ENCODE results near the gene TPST1. TPM values are rescaled to one million over a fixed set of nuclear protein-coding genes. Genes with fewer than 3 reads are reported as not detected.

The TPST1 gene
- total and polyA plus RNA-seq, 9 of the 15 experiments (the other 6 are each of a cell fraction or from before 2014, with no cell fraction given): 0.15 to 2.2 (median 0.53) TPM

- no TSS peak for BruUV-seq (replicated peaks)
- Histone ChIP-seq H3K27me3 (ENCODE audit: control insufficient read depth in 2 of 2, insufficient read depth in 2 of 2, low read length in 2 of 2) (no peaks in the 10 kb centered on the region), H3K79me2 (ENCODE audit: control insufficient read depth, insufficient read depth, low read length) (no peaks in the 10 kb centered on the region), H3K9me3 (replicated peaks; ENCODE audit: control insufficient read depth, insufficient read depth, low read depth, low read length) (no peaks in the 10 kb centered on the region), H4K20me1 (replicated peaks; ENCODE audit: control insufficient read depth, insufficient read depth, low read length) (no peaks in the 10 kb centered on the region), H3K36me3 (ENCODE audit: control insufficient read depth, insufficient read depth, low read length) (peaks cover 38% of the 10 kb centered on the region; the same call in 2 of the 3 replicates), H3K4me3 (no peak overlapping the region), H3K9ac (ENCODE audit: insufficient read depth in 1 of 2, low read depth in 2 of 2, low read length in 2 of 2) (no peak overlapping the region), H3K4me1 (replicated peaks in 1 of 2; ENCODE audit: control insufficient read depth in 2 of 2, insufficient read depth in 2 of 2, low read length in 2 of 2) (peaks cover 0 to 7% of the 10 kb centered on the region in 2 experiments; a peak in 1 of 5 replicates), H3K9me1 (ENCODE audit: control insufficient read depth, insufficient read depth, low read length) (peaks cover 4% of the 10 kb centered on the region), H3K4me2 (ENCODE audit: insufficient read depth, low read length) (no peak overlapping the region), H2AFZ (ENCODE audit: low read depth, low read length) (no peak overlapping the region), H3K27ac (ENCODE audit: extremely low read depth, low read depth, low read length) (no peak overlapping the region)
- 57% methylated on average over 4 of the region's 4 CpGs for WGBS (ENCODE audit: insufficient coverage, low coverage, missing lambda C conversion rate)
- ATAC-seq: no peak
- CTCF ChIA-PET (ENCODE audit: low intra/inter-chr PET ratio): no interaction called here
- in situ Hi-C loops (cut with MboI) (no loop called here), intact Hi-C loops (cut with micrococcal nuclease) (no loop called here)
- TF ChIP-seq FOS (IDR thresholded peaks at IDR 0.05; ENCODE audit: extremely low read depth, insufficient read length): no peak
- TF ChIP-seq, protein P1, sequence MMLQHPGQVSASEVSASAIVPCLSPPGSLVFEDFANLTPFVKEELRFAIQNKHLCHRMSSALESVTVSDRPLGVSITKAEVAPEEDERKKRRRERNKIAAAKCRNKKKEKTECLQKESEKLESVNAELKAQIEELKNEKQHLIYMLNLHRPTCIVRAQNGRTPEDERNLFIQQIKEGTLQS (IDR thresholded peaks at IDR 0.05): 0 out of 2 replicates have a peak, but pooled peaks have one; percentile 10
- TF ChIP-seq, protein P1 (CRISPR knock-in tag; conservative IDR thresholded peaks at IDR 0.05): no peak
- POLR2A ChIA-PET: no interaction called here
- no peak for DNase-seq (ENCODE audit: extremely low read depth in 1 of 4, low spot score in 3 of 4)
- no peak for FAIRE-seq
These were observed 204.4 kb downstream of the TPST1 start for GRCh38 chr7:66409493-66409892.

Small RNA genes within 50 kb of the gene (small RNA-seq; reads per million reads assigned to genes)
- not detected for gene RNU6-313P

Other genes with a start within 250 kb of the TPST1 start
- gene GUSB, start 223.1 kb upstream of the TPST1 start, total RNA-seq (2014; rRNA removed): 50.2 and 52.1 TPM in 2 replicates
- gene GUSB, start 223.1 kb upstream of the TPST1 start, total RNA-seq (2014; rRNA removed; fragmentation: Illumina TruSeq; extraction: Trizol): 42.0 and 45.8 TPM in 2 replicates
- gene GUSB, start 223.1 kb upstream of the TPST1 start, total RNA-seq (2015; rRNA removed; fragmentation: Illumina TruSeq; extraction: Trizol): 57.6 and 60.1 TPM in 2 replicates
- 89.4 and 101 TPM in 2 replicates for gene GUSB, start 223.1 kb upstream of the TPST1 start, total RNA-seq (2021)
- gene GUSB, start 223.1 kb upstream of the TPST1 start, polyA plus RNA-seq (2011; rRNA removed): 71.2 and 76.6 TPM in 2 replicates
- gene GUSB, start 223.1 kb upstream of the TPST1 start, polyA plus RNA-seq (2014; fragmentation: Illumina TruSeq; extraction: Trizol): 79.5 and 81.8 TPM in 2 replicates
- gene GUSB, start 223.1 kb upstream of the TPST1 start, polyA plus RNA-seq (2014; fragmentation: Nextera tagmentation; extraction: Ambion mirVana): 10 to 100 TPM; 22.7 to 24.2 TPM
- 80.9 and 102 TPM in 2 replicates for gene GUSB, start 223.1 kb upstream of the TPST1 start, polyA plus RNA-seq (2014; rRNA removed)
- 67.0 and 70.1 TPM in 2 replicates for gene ASL, start 129.5 kb upstream of the TPST1 start, total RNA-seq (2014; rRNA removed)
- gene ASL, start 129.5 kb upstream of the TPST1 start, total RNA-seq (2014; rRNA removed; fragmentation: Illumina TruSeq; extraction: Trizol): 10.8 and 19.3 TPM in 2 replicates
- gene ASL, start 129.5 kb upstream of the TPST1 start, total RNA-seq (2015; rRNA removed; fragmentation: Illumina TruSeq; extraction: Trizol): 27.8 and 28.7 TPM in 2 replicates
- gene ASL, start 129.5 kb upstream of the TPST1 start, total RNA-seq (2021): 58.3 and 58.6 TPM in 2 replicates
- 34.6 and 41.4 TPM in 2 replicates for gene ASL, start 129.5 kb upstream of the TPST1 start, polyA plus RNA-seq (2011; rRNA removed)
- 33.3 and 49.0 TPM in 2 replicates for gene ASL, start 129.5 kb upstream of the TPST1 start, polyA plus RNA-seq (2014; fragmentation: Illumina TruSeq; extraction: Trizol)
- gene ASL, start 129.5 kb upstream of the TPST1 start, polyA plus RNA-seq (2014; fragmentation: Nextera tagmentation; extraction: Ambion mirVana): 1 to 10 TPM; 2.6 to 5.5 TPM
- 57.7 and 61.4 TPM in 2 replicates for gene ASL, start 129.5 kb upstream of the TPST1 start, polyA plus RNA-seq (2014; rRNA removed)
- 46.7 and 51.4 TPM in 2 replicates for gene CRCP, start 90.5 kb upstream of the TPST1 start, total RNA-seq (2014; rRNA removed)
- gene CRCP, start 90.5 kb upstream of the TPST1 start, total RNA-seq (2014; rRNA removed; fragmentation: Illumina TruSeq; extraction: Trizol): 43.0 and 44.2 TPM in 2 replicates
- 51.9 and 55.0 TPM in 2 replicates for gene CRCP, start 90.5 kb upstream of the TPST1 start, total RNA-seq (2015; rRNA removed; fragmentation: Illumina TruSeq; extraction: Trizol)
- 43.0 and 43.4 TPM in 2 replicates for gene CRCP, start 90.5 kb upstream of the TPST1 start, total RNA-seq (2021)
- gene CRCP, start 90.5 kb upstream of the TPST1 start, polyA plus RNA-seq (2011; rRNA removed): 28.6 and 41.0 TPM in 2 replicates
- 45.3 and 58.3 TPM in 2 replicates for gene CRCP, start 90.5 kb upstream of the TPST1 start, polyA plus RNA-seq (2014; fragmentation: Illumina TruSeq; extraction: Trizol)
- gene CRCP, start 90.5 kb upstream of the TPST1 start, polyA plus RNA-seq (2014; fragmentation: Nextera tagmentation; extraction: Ambion mirVana): 10 to 100 TPM; 22.1 to 26.1 TPM
- 46.1 and 51.2 TPM in 2 replicates for gene CRCP, start 90.5 kb upstream of the TPST1 start, polyA plus RNA-seq (2014; rRNA removed)

Data from K562 (cell line).